ENCODE measurements around the gene TIAM2. TPM values are rescaled to one million over a fixed set of nuclear protein-coding genes. Genes with fewer than 3 reads are reported as not detected.

The TIAM2 gene
- total and polyA plus RNA-seq, 2 donors (not counting 3 experiments of a cell fraction or from before 2014, with no cell fraction given), result 9.6 to 18.5 TPM

DNA sequence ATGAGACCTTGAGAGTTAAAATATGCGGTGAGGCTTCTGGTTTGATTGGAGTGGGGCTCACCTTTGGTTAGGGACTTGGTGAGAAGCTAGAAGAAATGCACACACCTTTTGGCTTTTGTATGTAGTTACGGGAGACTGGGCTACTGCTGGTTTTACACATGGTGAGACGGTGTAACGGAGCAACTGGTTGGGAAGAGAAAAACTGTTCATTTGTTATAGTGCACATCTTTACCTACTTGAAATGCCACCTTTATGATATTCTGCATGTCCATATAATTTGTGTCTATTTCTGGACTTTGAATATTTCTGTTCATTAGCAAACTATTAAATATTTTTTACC, 31.6 kb downstream of the TIAM2 start:
- dilution Hi-C loops (cut with MboI; ENCODE audit: extremely low pct_ligation_motif_present, low sequenced_read_pairs) (no loop called here), intact Hi-C loops (cut with micrococcal nuclease) (loop anchor here (1.0 kb wide), 1 partner anchor 12 kb away; no protein-coding TSS in a partner anchor)
- POLR2A ChIA-PET, result no interaction called here
- H3K9me3 ChIP-seq (replicated peaks; ENCODE audit: control insufficient read depth, insufficient read depth, low read length), result no peaks in the 10 kb centered on the region
- H3K79me2 ChIP-seq (ENCODE audit: control insufficient read depth, insufficient read depth, low read length), result no peaks in the 10 kb centered on the region
- BruUV-seq (replicated peaks), result no TSS peak
- no peaks in the 10 kb centered on the region for H3K9me1 ChIP-seq (replicated peaks; ENCODE audit: control insufficient read depth, extremely low read depth, insufficient read depth, low read length)
- no peaks in the 10 kb centered on the region for H3K27me3 ChIP-seq (ENCODE audit: control insufficient read depth in 2 of 2, insufficient read depth in 2 of 2, low read length in 2 of 2)
- TF ChIP-seq, protein P1, sequence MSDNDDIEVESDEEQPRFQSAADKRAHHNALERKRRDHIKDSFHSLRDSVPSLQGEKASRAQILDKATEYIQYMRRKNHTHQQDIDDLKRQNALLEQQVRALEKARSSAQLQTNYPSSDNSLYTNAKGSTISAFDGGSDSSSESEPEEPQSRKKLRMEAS (IDR thresholded peaks at IDR 0.05; ENCODE audit: insufficient read depth, insufficient read length), result no peak
- TF ChIP-seq, protein P2, sequence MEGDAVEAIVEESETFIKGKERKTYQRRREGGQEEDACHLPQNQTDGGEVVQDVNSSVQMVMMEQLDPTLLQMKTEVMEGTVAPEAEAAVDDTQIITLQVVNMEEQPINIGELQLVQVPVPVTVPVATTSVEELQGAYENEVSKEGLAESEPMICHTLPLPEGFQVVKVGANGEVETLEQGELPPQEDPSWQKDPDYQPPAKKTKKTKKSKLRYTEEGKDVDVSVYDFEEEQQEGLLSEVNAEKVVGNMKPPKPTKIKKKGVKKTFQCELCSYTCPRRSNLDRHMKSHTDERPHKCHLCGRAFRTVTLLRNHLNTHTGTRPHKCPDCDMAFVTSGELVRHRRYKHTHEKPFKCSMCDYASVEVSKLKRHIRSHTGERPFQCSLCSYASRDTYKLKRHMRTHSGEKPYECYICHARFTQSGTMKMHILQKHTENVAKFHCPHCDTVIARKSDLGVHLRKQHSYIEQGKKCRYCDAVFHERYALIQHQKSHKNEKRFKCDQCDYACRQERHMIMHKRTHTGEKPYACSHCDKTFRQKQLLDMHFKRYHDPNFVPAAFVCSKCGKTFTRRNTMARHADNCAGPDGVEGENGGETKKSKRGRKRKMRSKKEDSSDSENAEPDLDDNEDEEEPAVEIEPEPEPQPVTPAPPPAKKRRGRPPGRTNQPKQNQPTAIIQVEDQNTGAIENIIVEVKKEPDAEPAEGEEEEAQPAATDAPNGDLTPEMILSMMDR (IDR thresholded peaks at IDR 0.05; ENCODE audit: extremely low read depth in 1 of 2, insufficient read depth in 1 of 2, low read depth in 1 of 2, low read length in 2 of 2), result no peak
- no peak for TF ChIP-seq EZH2 (IDR thresholded peaks at IDR 0.05; ENCODE audit: borderline replicate concordance, low read depth, low read length, severe bottlenecking)
- TF ChIP-seq JUN (IDR thresholded peaks at IDR 0.05; ENCODE audit: borderline replicate concordance, insufficient read depth, insufficient read length, low read depth), result no peak
- no peak for TF ChIP-seq MYC (IDR thresholded peaks at IDR 0.05; ENCODE audit: low read depth, low read length)
- no peak for TF ChIP-seq GATA2 (IDR thresholded peaks at IDR 0.05; ENCODE audit: insufficient read depth, insufficient read length, low read depth, low read length)
- no peak for TF ChIP-seq POLR2A (IDR thresholded peaks at IDR 0.05; ENCODE audit: low read depth, low read length)
- no peak for TF ChIP-seq FOS (IDR thresholded peaks at IDR 0.05; ENCODE audit: borderline replicate concordance, insufficient read depth, low read length)
- no peak for TF ChIP-seq POLR2AphosphoS5 (IDR thresholded peaks at IDR 0.05; ENCODE audit: insufficient read depth, low read depth, low read length)
- peaks cover 12% of the 10 kb centered on the region for H3K4me1 ChIP-seq (ENCODE audit: control insufficient read depth, extremely low read depth, insufficient read depth, low read length)
- no peak overlapping the region for H3K27ac ChIP-seq (ENCODE audit: insufficient read depth, low read depth, low read length)
- no peak overlapping the region for H2AFZ ChIP-seq (ENCODE audit: low read depth, low read length)
- no peaks in the 10 kb centered on the region for H4K20me1 ChIP-seq (replicated peaks; ENCODE audit: control insufficient read depth, extremely low read depth, insufficient read depth, low read length)
- H3K4me3 ChIP-seq (replicated peaks in 1 of 3; ENCODE audit: insufficient read depth in 1 of 3, low read depth in 1 of 3, low read length in 3 of 3), result no peak overlapping the region
- FAIRE-seq, result no peak
- no peak overlapping the region for H3K9ac ChIP-seq (replicated peaks; ENCODE audit: extremely low read depth, insufficient read depth, low read length)
- H3K4me2 ChIP-seq (ENCODE audit: insufficient read depth, low read length), result no peak overlapping the region
- CTCF ChIA-PET, result interaction anchor here (0.6 to 1.6 kb wide), 5 partner anchors 10 to 144 kb away, joined by 3 to 6 read pairs (median 3); no protein-coding TSS in a partner anchor
- no peaks in the 10 kb centered on the region for H3K36me3 ChIP-seq (ENCODE audit: control insufficient read depth in 2 of 2, extremely low read depth in 1 of 2, insufficient read depth in 2 of 2, low read length in 2 of 2)
- DNase-seq (ENCODE audit: low read depth, low spot score), result no peak

Measured in endothelial cell of umbilical vein (primary cell).